ENCODE measurements around the gene SLC7A5. TPM values are rescaled to one million over a fixed set of nuclear protein-coding genes. Genes with fewer than 3 reads are reported as not detected.
"Not testable (repeated sequence)": the region's sequence is repeated elsewhere in the genome, so short reads cannot be mapped to it uniquely, and the experiment has no call there.

The SLC7A5 gene
- total and polyA plus RNA-seq, 2 of the 13 experiments (the other 11 are each of a cell fraction or from before 2014, with no cell fraction given), result 79.6 to 155 TPM

DNA sequence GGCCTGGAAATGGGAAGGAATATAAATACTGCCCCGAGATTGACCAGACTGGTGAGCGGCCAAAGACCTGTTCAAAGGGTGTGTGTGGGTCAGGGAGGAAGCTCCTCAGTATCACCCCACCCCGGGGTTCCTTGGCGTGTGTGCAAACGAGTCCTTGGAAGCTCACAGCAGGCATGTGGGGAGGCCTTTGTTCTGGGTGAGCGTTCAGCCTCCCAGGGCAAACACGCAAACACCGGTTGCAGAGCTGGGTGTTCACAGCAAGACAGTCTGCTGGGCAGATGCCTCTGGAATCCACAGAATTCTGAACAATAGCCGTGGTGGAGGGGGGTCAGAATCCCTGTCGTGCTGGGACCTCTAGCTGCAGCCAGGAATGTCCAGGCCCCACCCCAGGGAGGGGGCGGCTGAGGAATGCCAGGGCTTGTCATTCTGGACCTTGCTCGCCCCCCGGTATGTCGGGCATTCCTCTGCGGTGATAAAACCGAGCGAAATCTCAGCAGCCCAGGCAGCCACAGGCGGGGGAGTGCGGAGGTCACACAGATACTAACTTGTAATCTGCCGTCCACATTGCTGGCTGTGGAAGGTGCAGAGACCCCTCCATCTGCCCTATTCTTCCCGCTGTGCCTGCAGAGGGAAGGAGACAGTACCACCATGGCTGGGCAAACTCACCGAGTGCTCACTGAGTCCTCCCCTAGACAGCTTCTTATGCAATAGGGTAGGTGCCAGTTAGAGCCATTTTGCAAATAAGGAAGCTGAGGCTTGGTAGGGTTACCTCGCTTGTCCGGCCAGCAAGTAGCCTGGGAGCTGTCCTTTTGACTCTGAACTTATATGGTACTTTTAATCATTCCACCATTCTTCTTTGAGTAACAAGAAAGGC, 1.3 kb upstream of the SLC7A5 start (continued):
- TF ChIP-seq, protein P1, sequence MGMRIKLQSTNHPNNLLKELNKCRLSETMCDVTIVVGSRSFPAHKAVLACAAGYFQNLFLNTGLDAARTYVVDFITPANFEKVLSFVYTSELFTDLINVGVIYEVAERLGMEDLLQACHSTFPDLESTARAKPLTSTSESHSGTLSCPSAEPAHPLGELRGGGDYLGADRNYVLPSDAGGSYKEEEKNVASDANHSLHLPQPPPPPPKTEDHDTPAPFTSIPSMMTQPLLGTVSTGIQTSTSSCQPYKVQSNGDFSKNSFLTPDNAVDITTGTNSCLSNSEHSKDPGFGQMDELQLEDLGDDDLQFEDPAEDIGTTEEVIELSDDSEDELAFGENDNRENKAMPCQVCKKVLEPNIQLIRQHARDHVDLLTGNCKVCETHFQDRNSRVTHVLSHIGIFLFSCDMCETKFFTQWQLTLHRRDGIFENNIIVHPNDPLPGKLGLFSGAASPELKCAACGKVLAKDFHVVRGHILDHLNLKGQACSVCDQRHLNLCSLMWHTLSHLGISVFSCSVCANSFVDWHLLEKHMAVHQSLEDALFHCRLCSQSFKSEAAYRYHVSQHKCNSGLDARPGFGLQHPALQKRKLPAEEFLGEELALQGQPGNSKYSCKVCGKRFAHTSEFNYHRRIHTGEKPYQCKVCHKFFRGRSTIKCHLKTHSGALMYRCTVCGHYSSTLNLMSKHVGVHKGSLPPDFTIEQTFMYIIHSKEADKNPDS (CRISPR knock-in tag; IDR thresholded peaks at IDR 0.05), result 0 out of 2 replicates have a peak, but pooled peaks have one; percentile 69
- TF ChIP-seq ZNF235 (CRISPR knock-in tag; IDR thresholded peaks at IDR 0.05; ENCODE audit: borderline replicate concordance) (0 out of 2 replicates have a peak, but pooled peaks have one; percentile 17), TCF12 (CRISPR knock-in tag; IDR thresholded peaks at IDR 0.05) (peak; percentile 80; the same call in 1 of the 2 replicates), SIN3A (IDR thresholded peaks at IDR 0.05; ENCODE audit: borderline replicate concordance, low read depth, low read length) (peak; percentile 82; the same call in 1 of the 2 replicates), CEBPB (IDR thresholded peaks at IDR 0.05; ENCODE audit: borderline replicate concordance, low read depth, low read length) (peak; percentile 49; the same call in 1 of the 2 replicates), PRMT3 (CRISPR knock-in tag; IDR thresholded peaks at IDR 0.05; ENCODE audit: borderline replicate concordance, low read depth) (0 out of 2 replicates have a peak, but pooled peaks have one; percentile 43), KDM2A (CRISPR knock-in tag; IDR thresholded peaks at IDR 0.05; ENCODE audit: borderline replicate concordance, low read depth) (peak; percentile 69), ZNF788 (CRISPR knock-in tag; IDR thresholded peaks at IDR 0.05; ENCODE audit: borderline replicate concordance) (peak; percentile 93; the same call in 1 of the 2 replicates), HDAC2 (CRISPR knock-in tag; IDR thresholded peaks at IDR 0.05) (peak; percentile 98), NFATC3 (CRISPR knock-in tag; IDR thresholded peaks at IDR 0.05) (0 out of 2 replicates have a peak, but pooled peaks have one; percentile 56), FOXK2 (IDR thresholded peaks at IDR 0.05) (peak; percentile 57; the same call in 1 of the 2 replicates), ZNF343 (CRISPR knock-in tag; IDR thresholded peaks at IDR 0.05) (0 out of 2 replicates have a peak, but pooled peaks have one; percentile 51), SMAD1 (CRISPR knock-in tag; IDR thresholded peaks at IDR 0.05; ENCODE audit: borderline replicate concordance, low read depth) (peak; percentile 52; the same call in 1 of the 2 replicates), MED1 (CRISPR knock-in tag; IDR thresholded peaks at IDR 0.05) (peak; percentile 95), CBFB (CRISPR knock-in tag; IDR thresholded peaks at IDR 0.05) (peak; percentile 95), KDM6A (CRISPR knock-in tag; IDR thresholded peaks at IDR 0.05; ENCODE audit: low read depth) (peak; percentile 92), MIXL1 (CRISPR knock-in tag; IDR thresholded peaks at IDR 0.05) (peak; percentile 83), DPF2 (CRISPR knock-in tag; IDR thresholded peaks at IDR 0.05; ENCODE audit: borderline replicate concordance, low read depth) (peak; percentile 91)
- TF ChIP-seq TCF12 (IDR thresholded peaks at IDR 0.05), result not testable (repeated sequence)
- TF ChIP-seq, protein P2, sequence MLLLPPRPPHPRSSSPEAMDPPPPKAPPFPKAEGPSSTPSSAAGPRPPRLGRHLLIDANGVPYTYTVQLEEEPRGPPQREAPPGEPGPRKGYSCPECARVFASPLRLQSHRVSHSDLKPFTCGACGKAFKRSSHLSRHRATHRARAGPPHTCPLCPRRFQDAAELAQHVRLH (CRISPR knock-in tag; IDR thresholded peaks at IDR 0.05; ENCODE audit: borderline replicate concordance, low read depth), result peak; percentile 90
- TF ChIP-seq, protein P3, sequence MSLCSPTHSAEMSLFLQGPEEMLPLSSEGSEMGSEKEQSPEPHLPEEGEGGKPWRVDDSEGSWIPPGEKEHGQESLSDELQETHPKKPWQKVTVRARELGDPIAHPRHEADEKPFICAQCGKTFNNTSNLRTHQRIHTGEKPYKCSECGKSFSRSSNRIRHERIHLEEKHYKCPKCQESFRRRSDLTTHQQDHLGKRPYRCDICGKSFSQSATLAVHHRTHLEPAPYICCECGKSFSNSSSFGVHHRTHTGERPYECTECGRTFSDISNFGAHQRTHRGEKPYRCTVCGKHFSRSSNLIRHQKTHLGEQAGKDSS (CRISPR knock-in tag; IDR thresholded peaks at IDR 0.05; ENCODE audit: borderline replicate concordance, low read depth), result peak; percentile 92
- TF ChIP-seq, protein P4, sequence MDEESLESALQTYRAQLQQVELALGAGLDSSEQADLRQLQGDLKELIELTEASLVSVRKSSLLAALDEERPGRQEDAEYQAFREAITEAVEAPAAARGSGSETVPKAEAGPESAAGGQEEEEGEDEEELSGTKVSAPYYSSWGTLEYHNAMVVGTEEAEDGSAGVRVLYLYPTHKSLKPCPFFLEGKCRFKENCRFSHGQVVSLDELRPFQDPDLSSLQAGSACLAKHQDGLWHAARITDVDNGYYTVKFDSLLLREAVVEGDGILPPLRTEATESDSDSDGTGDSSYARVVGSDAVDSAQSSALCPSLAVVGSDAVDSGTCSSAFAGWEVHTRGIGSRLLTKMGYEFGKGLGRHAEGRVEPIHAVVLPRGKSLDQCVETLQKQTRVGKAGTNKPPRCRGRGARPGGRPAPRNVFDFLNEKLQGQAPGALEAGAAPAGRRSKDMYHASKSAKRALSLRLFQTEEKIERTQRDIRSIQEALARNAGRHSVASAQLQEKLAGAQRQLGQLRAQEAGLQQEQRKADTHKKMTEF (CRISPR knock-in tag; IDR thresholded peaks at IDR 0.05), result peak; percentile 89
- TF ChIP-seq, protein P5, sequence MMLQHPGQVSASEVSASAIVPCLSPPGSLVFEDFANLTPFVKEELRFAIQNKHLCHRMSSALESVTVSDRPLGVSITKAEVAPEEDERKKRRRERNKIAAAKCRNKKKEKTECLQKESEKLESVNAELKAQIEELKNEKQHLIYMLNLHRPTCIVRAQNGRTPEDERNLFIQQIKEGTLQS (CRISPR knock-in tag; IDR thresholded peaks at IDR 0.05), result peak; percentile 94
- TF ChIP-seq, protein P6, sequence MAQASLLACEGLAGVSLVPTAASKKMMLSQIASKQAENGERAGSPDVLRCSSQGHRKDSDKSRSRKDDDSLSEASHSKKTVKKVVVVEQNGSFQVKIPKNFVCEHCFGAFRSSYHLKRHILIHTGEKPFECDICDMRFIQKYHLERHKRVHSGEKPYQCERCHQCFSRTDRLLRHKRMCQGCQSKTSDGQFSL (CRISPR knock-in tag; IDR thresholded peaks at IDR 0.05), result 0 out of 2 replicates have a peak, but pooled peaks have one; percentile 57
